PFSK-1 (cell line): ENCODE results near the gene SYTL2.

ENCODE experiments used
- FOXP2 ChIP-seq: optimal IDR thresholded peaks from 2 replicates; pipeline ENCODE3; 2011; ENCODE audit warnings: borderline replicate concordance, control low read depth, inconsistent platforms; ENCODE audit not compliant: insufficient read depth; ENCODE audit errors: extremely low read length, extremely low read depth
- POLR2AphosphoS5 ChIP-seq: IDR thresholded peaks from 2 replicates; pipeline ENCODE4 v1.6.1; 2012; ENCODE audit warnings: low read depth, mild to moderate bottlenecking, control low read depth, low read length, moderate library complexity
- REST ChIP-seq, 2 experiments: IDR thresholded peaks; 2 replicates each; pipeline versions ENCODE4 v1.6.1 to v1.8.0; 2011 to 2012; ENCODE audit warnings: low read depth in 2 of 2, low read length in 2 of 2, control low read depth in 1 of 2, inconsistent platforms in 1 of 2, mild to moderate bottlenecking in 1 of 2, moderate library complexity in 1 of 2; ENCODE audit not compliant: insufficient read depth in 1 of 2
- SIN3A ChIP-seq: IDR thresholded peaks from 2 replicates; pipeline ENCODE4 v1.6.1; 2012; ENCODE audit warnings: mild to moderate bottlenecking, low read length, moderate library complexity, borderline replicate concordance; ENCODE audit not compliant: insufficient read depth
- TAF1 ChIP-seq: IDR thresholded peaks from 2 replicates; pipeline ENCODE4 v1.6.1; 2012; ENCODE audit warnings: low read length, control low read depth, borderline replicate concordance; ENCODE audit not compliant: insufficient read depth

SYTL2 gene

GRCh38 chr11:85735876-85736460 is 75.0 kb downstream of the SYTL2 start:
- TF ChIP-seq TAF1 (no peak), REST (IDR thresholded peaks at IDR 0.05; ENCODE audit: insufficient read depth in 1 of 2, low read depth in 2 of 2, low read length in 2 of 2) (no peak), POLR2AphosphoS5 (no peak)

GRCh38 chr11:85732965-85733364 is 78.0 kb downstream of the SYTL2 start:
- no peak for TF ChIP-seq SIN3A
- TF ChIP-seq FOXP2 = no peak
- TF ChIP-seq POLR2AphosphoS5 = no peak
- TF ChIP-seq TAF1 = no peak
- no peak for TF ChIP-seq REST (IDR thresholded peaks at IDR 0.05; ENCODE audit: insufficient read depth in 1 of 2, low read depth in 2 of 2, low read length in 2 of 2)

- TF ChIP-seq FOXP2 = no peak
Measured at GRCh38 chr11:85726381-85726780, 84.6 kb downstream of the SYTL2 start.

GRCh38 chr11:85725510-85726258 is 85.3 kb downstream of the SYTL2 start:
- TF ChIP-seq POLR2AphosphoS5 = no peak
- no peak for TF ChIP-seq TAF1
- TF ChIP-seq SIN3A = no peak

- TF ChIP-seq TAF1 = no peak
- no peak for TF ChIP-seq FOXP2
- TF ChIP-seq POLR2AphosphoS5 = no peak
- TF ChIP-seq SIN3A = no peak
- TF ChIP-seq REST (IDR thresholded peaks at IDR 0.05; ENCODE audit: insufficient read depth in 1 of 2, low read depth in 2 of 2, low read length in 2 of 2) = no peak
Measured at GRCh38 chr11:85724748-85725465, 86.0 kb downstream of the SYTL2 start.

GRCh38 chr11:85723088-85723487 is 87.9 kb downstream of the SYTL2 start:
- TF ChIP-seq SIN3A = no peak
- TF ChIP-seq TAF1 = no peak
- no peak for TF ChIP-seq REST (IDR thresholded peaks at IDR 0.05; ENCODE audit: insufficient read depth in 1 of 2, low read depth in 2 of 2, low read length in 2 of 2)
- no peak for TF ChIP-seq FOXP2
- TF ChIP-seq POLR2AphosphoS5 = no peak
